DMS53 (cell line): ENCODE measurements around the gene ETV7.
"Not testable (repeated sequence)": the region's sequence is repeated elsewhere in the genome, so short reads cannot be mapped to it uniquely, and the experiment has no call there.

ENCODE experiments used
- DNase-seq: peaks from one replicate; lab custom pipeline; 2025; lab: John Stamatoyannopoulos, UW

The ETV7 gene

DNA sequence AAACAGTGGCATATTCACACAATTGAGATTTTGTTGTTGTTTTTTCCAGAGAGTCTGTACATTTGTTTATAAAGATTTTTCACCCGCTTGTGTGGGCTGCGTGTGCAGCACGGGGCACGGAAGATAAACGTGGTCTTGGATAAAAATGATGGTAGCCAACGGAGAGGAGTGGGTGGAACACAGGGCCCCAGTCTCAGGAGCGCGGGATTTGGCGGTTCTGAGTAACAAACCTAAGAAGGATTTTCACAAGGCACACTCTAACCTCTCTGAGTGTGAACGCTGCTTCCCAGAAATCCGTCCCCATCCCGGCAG lies 47.2 kb downstream of the ETV7 start:
- DNase-seq: no peak

DNA sequence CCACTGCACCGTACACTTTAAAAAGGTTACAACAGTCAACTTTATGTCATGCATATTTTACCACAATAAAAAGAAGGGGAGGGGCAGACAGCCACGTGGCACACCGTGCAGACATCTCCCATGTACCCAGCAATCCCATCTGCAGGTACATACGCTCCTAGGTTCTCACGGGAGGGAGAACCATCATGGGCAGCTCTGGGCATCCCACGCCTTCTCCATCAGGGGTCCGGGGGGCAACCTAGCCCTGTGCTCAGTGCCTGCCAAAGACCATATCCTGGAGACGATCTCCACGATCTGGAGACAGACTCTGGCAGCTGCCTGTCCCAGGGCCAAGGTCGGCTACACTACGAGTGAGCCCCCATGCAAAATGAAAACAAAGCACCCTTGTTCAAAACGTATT lies 48.3 kb downstream of the ETV7 start:
- no peak for DNase-seq

DNA sequence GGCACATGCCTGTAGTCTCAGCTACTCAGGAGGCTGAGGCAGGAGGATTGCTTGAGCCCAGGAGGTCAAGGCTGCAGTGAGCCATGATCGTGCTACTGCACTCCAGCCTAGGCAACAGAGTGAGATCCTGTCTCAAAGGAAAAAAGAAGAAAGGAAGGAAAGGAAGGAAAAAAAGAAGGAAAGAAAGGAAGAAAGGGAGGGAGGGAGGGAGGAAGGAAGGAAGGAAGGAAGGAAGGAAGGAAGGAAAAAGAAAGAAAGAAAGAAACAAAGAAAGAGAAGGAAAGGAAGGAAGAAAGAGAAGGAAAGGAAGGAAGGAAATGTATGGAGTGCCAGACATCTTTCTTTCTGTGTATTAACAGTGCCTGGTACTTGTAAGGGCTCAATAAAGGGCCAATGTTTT lies 49.2 kb downstream of the ETV7 start:
- DNase-seq: not testable (repeated sequence)

DNA sequence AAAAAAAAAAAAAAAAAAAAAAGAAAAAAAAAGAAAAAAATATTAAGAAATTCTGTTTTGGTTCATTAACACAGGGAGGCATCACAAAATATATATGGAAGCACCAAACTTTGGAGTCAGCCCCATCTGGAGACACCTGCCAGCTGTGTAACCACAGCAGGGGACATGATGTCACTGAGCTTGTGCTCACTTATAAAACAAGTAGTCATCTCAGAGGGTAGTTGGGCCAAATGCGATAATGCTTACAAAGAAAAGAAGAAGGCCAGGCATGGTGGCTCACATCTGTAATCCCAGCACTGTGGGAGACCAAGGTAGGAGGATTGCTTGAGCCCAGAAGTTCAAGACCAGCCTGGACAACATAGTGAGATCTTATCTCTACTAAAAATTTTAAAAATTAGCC lies 49.7 kb downstream of the ETV7 start:
- DNase-seq: peak; percentile 45

DNA sequence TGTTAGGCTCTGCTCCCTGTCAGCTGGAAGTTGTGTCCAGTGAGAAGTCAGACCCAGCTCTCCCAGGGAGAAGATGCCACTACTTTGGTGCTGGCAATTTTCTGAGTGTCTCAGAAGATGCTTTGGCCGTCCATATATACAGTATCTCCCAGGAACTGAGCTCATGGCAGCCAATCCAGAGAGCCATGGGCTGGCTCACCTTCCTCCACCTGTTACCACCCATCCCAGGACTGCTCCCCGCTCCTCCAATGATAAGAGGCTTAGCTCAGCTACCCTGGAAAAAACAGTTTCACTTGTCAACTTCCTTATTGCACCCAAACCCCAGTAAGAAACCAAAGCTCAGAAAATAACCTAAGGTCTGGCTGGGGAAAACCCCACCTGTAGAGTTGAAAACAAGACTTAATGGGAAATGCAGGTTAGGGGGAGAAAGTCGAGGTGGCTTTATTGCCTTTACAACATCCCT lies 50.7 kb downstream of the ETV7 start, which contains the start of gene BNIP5:
Gene BNIP5, minus strand, starts transcription at position 110 of the 463 bp plus-strand sequence. CDS start 6,198 bp downstream, outside the sequence.
- DNase-seq: peak; percentile 14

DNA sequence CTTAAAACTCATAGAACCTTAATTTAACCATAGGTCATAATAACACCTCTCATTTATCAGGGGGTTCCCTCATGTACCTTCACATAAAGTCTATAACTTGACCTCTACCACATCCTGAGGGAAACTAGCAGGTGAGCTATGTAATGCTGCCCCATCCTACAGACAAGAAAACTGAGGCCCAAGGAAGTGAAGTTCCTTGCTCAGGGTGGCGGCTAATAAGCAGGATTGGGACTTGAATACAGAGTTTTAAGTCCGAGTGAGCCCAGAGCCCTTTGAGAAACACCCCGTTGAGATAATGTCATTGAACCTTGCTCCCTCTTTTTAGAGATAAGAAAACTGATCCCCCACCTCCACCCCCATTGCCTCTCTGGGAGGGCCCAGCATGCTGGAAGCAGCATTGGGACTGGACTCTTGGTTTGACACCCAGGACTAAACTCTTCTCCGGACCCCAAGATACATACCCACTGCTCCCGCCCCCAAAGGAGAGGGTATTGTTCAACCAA lies 51.2 kb downstream of the ETV7 start:
- no peak for DNase-seq

DNA sequence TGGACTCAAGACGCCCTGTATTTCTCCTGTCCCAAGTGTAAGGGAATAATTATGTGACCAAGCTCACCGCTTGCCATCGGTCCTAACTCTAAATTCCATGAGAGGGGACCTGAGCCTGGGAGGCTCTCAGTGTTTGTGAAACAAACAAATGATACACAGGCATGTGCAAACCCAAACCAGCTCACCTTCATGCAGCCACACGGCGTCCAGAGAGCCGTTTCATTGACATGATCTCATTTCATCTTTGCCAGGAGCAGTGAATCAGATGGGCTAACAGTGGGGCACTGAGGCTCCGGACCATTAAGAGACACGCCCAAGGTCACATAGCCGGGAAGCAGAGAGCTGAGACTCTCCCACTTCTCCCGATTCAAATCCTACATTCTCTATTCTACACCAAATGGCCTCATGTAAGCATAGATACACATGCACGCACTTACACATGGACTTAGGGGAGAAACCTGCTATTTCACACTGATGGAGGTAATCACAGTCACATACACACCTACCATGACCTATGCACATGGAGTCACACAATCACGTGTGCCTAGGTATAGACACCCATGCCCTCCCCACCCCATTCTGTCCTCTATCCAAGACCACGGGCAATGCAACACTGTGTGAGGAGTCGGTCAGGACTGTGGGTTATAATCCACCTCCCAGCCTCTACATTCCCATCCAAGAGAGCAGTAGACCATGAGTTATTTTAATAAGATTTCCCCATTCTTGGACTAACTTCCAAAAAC lies 51.8 kb downstream of the ETV7 start:
- DNase-seq: peak; percentile 61

DNA sequence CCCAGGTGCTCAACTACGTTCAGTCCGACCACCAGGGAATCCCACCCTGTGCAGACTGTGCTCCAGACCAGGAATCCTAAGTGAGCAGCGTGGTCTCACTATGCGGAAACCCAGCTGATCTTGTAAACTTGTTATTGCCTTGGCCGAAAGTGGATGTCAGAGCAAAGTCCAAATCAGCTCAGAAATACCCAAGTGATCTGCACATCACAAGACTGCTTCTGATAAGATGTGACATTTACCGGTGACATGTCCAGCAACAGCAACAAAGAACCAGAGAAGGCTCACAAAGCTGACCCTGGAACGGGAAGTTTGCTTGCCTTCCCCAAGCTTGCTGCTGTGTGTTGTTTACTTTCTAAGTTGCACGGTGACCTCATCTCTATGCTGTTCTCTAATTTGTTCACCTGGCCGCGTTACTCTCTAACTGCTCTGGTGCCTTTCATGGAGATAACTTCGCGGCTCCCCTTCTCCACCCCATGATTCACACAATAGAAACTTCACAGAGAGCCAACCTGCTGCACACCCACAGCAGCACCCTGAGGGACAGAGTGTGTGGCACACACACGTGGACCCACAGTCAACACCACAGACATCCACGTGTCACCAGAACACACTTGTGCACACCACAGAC lies 52.5 kb downstream of the ETV7 start:
- DNase-seq: peak; percentile 73

DNA sequence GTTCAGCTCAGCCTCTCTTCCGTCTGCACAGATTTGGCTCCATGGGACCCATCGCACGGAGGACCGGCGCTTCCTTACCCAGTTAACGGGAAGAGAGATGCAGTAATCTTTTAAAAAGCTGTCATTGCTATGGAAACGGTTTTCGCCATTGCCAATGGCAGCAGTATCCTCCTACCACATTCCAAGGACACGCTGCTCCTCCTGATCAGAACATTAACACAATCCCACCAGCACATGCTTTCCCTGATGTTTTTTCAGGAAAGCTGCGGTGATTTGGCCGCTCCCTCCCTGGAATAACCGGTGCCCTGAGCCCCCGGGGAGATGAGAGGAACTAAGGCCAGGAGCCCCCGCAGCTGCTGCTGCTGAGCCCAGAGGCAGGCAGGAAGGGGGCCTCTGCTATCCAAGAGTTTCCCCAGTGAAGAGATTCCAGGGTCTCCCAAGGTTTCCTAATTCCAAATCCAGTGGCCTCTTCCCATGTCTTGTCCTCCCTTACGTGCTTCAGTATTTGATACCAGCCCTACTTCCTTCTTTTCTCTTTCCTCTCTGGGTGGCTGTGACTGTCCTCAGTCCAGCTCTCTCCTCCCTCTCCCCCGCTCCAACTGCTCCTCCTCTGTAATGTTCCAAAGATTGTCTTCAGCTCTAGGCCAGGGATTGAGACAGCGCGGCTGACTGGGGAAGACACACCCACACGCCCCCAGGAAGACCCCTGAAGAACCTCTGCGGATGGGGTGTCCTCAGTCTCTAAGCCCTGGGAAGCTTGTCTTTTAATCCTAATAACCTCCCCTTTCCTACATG lies 53.3 kb downstream of the ETV7 start:
- no peak for DNase-seq

DNA sequence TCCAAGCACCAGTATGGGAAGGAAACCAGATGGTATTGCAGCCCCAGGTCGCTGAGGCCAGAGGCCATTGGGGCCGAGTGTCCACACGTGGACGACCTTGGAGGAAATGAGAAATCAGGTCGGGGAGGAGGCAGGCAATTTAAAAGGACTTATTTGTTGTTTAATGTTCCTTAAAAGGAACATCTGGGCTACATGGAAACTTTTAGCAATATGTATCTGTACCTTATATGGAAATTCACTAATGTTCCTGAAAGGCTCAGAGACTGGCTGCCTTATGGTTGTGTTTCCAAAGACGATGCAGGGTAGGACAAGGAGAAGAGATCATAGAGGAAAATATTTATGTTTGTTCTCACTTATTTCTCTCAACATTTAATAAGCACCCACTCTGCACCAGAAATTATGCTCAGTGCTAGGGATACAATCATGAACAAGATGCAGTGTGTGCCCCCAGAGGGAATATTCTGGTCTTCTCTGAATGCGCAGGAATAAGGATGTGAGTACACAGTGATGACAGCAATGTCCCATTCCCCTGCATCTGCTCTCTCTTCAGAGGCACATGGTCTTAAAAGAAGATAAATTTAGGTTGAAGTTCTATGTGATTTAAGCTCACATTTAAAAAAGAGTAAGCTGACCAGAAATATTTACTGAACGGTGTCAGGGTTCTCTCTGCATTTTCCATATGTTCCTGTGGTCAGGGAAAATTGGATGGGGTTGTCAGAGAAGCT lies 54.1 kb downstream of the ETV7 start:
- DNase-seq: no peak

DNA sequence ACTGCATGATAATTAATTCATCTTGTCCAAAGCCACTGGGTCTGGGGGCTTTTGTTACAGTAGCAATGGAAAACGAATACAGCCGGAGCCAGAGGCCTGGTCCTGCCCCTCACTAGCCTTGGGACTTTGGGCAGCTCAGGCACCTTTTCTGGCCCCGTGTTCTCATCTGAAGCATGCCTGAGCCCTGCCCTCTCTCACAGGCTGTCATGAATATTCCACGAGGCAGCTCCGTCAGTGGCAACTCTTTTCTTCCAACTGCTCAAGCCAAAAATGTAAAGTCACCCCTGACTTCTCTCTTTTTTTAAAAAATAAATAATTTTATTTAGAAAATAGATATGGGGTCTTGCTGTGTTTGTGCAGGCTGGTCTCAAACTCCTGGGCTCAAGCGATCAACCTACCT lies 56.1 kb downstream of the ETV7 start:
- DNase-seq: no peak

DNA sequence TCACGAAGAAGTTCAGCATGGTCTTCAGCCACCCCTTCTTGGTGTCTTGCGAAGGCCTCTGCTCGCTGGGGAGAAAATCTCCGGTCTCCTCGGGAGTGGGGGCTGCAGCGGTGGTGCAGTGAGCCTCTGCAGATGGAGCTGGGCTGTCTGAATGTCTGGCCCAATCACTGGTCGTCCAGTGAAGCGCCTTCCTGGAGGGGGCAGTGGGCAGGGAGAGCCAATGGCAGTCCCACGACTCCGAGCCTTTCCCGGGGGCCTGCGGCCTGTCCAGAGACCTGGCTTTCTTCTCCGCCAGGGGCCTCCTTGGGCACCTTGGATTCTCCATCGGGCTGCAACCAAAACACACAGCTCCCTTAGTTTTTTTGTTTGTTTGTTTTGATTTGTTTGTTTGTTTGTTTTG lies 57.1 kb downstream of the ETV7 start:
- DNase-seq: no peak

DNA sequence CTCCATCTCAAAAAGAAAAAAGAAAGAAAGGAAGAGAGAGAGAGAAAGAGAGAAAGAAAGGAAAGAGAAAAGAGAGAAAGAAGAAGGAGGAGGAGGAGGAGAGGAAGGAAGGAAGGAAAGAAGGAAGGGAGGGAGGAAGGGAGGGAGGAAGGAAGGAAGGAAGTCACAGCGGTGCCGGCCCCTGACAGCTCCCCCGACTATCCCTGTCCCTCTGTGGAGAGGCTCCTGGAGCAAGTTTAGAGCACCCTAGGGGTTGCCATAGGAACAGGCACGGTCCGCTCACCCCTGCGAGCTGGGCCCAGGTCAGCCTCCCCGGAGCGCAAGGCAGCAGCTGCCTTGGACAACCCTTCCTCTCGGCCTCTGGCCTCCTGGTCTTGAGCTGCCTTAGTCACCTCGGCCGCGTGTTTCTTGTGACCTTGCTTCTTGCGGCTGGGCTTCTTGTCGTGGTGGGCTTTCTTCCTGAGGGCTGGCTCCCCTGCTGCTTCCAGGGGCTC lies 57.6 kb downstream of the ETV7 start:
- DNase-seq: peak; percentile 48

DNA sequence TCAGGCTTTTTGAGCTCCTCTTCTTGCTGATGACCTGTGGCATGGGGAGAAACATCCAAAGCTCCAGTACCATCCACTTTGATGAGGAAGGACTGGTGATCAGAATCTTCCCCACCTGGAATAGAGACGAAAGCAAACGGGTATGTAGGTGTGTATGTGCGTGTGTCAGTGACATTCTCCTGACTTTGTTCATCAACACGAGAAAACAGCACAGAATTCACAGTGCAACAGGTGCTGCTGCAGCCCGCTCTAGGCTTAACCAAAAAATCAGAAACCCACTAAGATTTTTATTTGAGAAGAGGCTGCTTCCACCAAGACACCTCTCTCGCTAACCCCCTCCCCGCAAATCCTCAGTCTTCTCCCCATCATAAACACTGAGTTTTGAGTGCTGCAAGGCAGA lies 58.9 kb downstream of the ETV7 start:
- DNase-seq: no peak

DNA sequence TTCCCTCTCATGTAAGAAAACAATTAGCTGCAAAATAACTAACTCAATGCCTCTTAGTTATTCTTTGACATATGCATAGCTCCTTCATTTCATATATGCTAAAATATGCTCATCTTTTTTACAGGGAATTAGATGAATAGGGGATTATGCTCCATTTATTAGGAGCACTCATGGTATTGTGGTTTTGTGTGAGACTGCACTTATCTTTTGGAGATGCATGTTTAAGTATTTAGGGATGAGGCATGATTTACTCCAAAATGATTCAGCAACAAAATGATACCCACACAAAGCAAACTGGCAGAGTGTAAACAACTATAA lies 59.6 kb downstream of the ETV7 start:
- no peak for DNase-seq

DNA sequence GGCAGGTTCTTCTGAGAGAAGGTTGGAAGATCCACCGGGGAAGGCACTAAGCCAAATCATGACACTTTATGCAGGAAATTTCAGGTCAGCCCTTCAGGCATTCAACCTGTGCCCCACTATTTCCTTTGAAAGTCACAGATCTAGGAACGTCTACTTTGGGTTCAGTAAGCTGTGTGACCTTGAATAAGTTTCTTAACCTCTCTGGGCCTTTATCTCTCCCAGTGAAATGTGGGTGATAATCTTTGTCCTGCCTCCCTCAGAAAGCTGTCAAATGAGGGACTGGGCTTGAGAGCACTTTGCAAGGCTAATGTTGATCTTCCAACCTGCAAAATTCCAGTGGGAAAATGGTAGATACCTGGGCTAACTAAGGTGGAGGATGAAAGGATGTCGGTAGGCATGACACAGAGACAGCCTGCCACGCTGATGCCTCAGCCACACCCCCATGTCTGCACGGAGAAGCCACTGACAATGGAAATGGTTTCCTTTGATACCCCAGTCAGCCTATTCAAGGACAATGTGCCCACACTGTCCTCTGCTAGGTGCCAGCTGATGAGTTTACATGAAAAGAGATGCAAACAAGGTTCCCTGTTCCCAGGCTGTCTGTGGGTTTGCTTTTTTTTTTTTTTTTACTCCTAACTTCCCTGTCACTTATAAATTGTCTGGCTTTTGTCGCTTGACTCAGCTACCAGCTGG lies 60.1 kb downstream of the ETV7 start:
- peak; percentile 29 for DNase-seq

DNA sequence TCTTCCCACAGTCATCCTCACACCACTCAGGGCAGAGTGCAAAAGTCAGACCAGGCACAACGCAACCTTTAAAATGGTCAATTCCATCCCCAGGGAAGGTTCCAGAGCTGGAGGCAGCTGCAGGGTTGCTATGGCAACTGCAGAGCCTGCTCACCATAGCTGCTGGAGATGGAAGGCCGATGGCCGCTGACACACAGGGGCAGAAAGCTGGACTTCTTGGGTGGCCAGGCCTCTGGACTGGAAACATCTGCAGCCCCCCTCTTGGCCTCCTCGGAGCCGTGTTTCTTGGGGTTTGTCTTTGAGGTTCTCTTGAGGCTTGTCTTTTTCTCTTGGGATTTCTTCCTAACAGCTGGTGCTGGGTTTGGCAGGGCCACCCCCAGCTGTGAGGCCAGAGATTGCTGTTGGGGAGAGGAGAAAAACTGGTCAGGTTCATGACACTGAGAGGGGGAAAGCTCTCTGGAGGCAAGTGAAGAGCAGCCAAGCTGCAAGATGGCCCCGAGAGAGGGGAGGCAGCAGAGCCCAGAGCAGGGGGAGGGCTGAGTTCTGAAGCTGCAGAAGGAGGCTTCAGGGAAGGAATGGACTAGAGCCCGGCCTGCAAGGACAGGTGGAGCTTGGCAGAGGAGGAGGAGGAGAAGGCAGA lies 61.0 kb downstream of the ETV7 start:
- DNase-seq: peak; percentile 37

DNA sequence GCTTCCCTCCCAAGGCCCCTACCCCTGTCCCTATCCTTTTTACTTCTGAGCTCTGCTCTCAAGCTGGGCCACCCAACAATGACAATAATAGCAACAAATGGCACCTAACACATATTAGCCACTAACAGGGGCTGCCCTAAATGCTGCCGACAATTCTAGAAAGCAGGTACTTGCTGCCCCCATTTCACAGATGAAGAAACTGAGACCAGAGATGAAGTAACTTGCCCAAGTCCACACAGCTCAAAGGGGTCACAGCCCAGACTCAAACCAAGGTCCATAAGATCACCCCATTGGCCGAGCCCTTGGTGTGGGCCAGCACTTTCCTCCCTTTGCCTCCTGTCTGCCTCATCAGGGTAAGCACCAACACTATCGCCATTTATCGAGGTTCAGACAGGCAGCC lies 62.8 kb downstream of the ETV7 start:
- no peak for DNase-seq

DNA sequence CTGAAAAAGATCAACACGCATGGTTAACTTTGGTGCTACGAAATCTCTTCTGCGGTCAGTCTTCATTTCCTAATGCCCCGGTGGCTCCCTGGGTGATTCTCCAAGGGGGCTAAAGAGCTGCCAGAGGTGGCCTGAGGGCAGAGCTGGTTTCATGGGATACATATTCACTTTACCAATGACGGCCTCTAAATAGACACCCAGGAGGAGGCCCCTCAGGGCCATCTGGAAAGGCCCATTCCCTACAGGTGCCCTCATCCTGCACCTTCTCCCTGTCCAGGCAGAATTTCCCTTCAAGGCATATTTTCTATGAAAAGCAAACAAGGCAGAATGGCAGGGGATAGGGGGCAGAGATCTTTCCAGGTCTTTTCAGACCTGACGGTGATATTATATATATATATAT lies 63.3 kb downstream of the ETV7 start:
- no peak for DNase-seq

DNA sequence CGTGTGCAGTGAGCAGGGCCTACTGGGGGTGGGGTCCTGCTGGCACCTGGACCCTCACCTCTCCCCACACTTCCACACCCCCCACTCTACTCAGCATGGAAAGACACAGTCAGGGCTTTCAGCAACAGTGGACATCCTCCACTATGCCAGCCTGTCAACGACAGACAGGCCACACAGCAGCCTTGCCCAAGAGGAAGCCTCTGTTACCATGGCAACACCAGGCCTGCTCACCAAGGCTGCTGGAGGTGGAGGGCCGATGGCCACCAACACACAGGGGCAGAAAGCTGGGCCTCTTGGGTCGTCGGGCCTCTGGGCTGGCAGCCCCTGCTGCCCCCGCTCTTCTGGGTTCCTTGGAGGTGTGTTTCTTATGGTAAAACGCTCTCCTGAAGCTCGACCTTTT lies 64.4 kb downstream of the ETV7 start:
- peak; percentile 79 for DNase-seq

DNA sequence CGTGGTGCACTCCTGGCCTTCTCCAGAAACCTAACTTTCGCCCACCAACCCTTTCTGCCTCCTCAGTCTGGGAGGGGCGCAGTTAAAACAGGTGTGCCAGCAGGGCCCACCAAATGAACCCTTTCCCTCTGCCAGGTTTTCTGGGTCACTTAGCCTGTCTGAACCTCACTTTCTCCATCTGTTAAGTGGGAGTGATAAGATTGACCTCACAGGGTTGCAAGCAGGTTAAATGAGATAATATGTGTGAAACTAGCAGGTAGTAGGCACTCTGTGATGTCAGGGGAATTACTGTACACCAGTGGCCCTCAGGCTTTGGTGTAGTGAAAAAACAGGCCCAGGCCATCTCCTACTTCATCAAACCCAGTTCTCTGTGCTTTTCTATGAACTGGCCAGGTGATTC lies 64.9 kb downstream of the ETV7 start:
- DNase-seq: no peak
